SU-DHL-6 (cell line): ENCODE results near the gene ORAI3.

ENCODE experiments used
- EZH2phosphoT487 ChIP-seq: fragments of 200-600 bp; sonication (generic), shearing (Covaris generic); conservative IDR thresholded peaks from 2 replicates; pipeline ENCODE4 v1.6.1; 2018; ENCODE audit warnings: mild to moderate bottlenecking, antibody characterized with exemption, low read length, moderate library complexity, mixed read lengths
- TF ChIP-seq, protein P1 (sequence below): fragments of 200-600 bp; sonication (generic); IDR thresholded peaks from one replicate; pipeline ENCODE4 v1.5.1; 2017; ENCODE audit warnings: antibody characterized with exemption, mild to moderate bottlenecking, low read length, moderate library complexity; ENCODE audit not compliant: insufficient read depth, poor library complexity, severe bottlenecking

DNA sequence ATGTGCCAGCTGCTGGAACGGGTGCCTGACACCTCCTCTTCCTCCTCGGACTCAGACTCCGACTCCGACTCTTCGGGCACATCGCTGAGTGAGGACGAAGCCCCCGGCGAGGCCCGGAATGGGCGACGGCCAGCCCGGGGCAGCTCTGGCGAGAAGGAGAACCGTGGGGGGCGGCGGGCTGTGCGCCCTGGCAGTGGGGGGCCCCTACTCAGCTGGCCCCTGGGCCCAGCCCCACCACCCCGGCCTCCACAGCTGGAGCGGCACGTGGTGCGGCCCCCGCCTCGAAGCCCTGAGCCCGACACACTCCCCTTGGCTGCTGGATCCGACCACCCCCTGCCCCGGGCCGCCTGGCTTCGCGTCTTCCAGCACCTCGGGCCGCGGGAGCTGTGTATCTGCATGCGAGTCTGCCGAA lies 18.7 kb upstream of the ORAI3 start:
- TF ChIP-seq, protein P1, sequence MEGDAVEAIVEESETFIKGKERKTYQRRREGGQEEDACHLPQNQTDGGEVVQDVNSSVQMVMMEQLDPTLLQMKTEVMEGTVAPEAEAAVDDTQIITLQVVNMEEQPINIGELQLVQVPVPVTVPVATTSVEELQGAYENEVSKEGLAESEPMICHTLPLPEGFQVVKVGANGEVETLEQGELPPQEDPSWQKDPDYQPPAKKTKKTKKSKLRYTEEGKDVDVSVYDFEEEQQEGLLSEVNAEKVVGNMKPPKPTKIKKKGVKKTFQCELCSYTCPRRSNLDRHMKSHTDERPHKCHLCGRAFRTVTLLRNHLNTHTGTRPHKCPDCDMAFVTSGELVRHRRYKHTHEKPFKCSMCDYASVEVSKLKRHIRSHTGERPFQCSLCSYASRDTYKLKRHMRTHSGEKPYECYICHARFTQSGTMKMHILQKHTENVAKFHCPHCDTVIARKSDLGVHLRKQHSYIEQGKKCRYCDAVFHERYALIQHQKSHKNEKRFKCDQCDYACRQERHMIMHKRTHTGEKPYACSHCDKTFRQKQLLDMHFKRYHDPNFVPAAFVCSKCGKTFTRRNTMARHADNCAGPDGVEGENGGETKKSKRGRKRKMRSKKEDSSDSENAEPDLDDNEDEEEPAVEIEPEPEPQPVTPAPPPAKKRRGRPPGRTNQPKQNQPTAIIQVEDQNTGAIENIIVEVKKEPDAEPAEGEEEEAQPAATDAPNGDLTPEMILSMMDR, result no peak
- TF ChIP-seq EZH2phosphoT487, result no peak
